Urothelium cell line (cell line): ENCODE data around the gene ITGB8.
A peak's percentile ranks its signal among the peaks of the same experiment; 100 is the strongest.
"Not testable (repeated sequence)": the region's sequence is repeated elsewhere in the genome, so short reads cannot be mapped to it uniquely, and the experiment has no call there.

Experiments
- DNase-seq: peaks from one replicate; pipeline ENCODE4 v3.0.0; 2011; ENCODE audit warnings: low spot score, mixed read lengths
- FAIRE-seq: peaks from 2 replicates; lab custom pipeline; 2011; peaks lifted over from hg19 to GRCh38; lab: Jason Lieb, UNC

The ITGB8 gene

GRCh38 chr7:20330239-20330927 lies at the start of gene ITGB8:
Gene ITGB8 (plus strand): TSS chr7:20330900. CDS start chr7:20331807, 907 bp downstream.
- peak; percentile 84 for DNase-seq
- peak; percentile 37 for FAIRE-seq

- no peak for FAIRE-seq
These were observed 47.7 kb upstream of the ITGB8 start for GRCh38 chr7:20282959-20283358.

GRCh38 chr7:20283385-20283784 lies 47.3 kb upstream of the ITGB8 start:
- FAIRE-seq = no peak
- no peak for DNase-seq

More at GRCh38 chr7:20282959-20283358, 47.7 kb upstream of the ITGB8 start:
- DNase-seq = no peak

GRCh38 chr7:20284003-20284770 lies 46.5 kb upstream of the ITGB8 start:
- FAIRE-seq (no peak), DNase-seq (no peak)

GRCh38 chr7:20284771-20285143 lies 45.9 kb upstream of the ITGB8 start:
- DNase-seq (no peak), FAIRE-seq (no peak)

GRCh38 chr7:20287317-20287716 lies 43.4 kb upstream of the ITGB8 start:
- FAIRE-seq = no peak

GRCh38 chr7:20288036-20288435 lies 42.7 kb upstream of the ITGB8 start:
- no peak for FAIRE-seq
- DNase-seq = no peak

More at GRCh38 chr7:20287317-20287716, 43.4 kb upstream of the ITGB8 start:
- no peak for DNase-seq

- DNase-seq (no peak), FAIRE-seq (no peak)
These were observed 40.1 kb upstream of the ITGB8 start for GRCh38 chr7:20290505-20291111.

GRCh38 chr7:20293336-20293735 lies 37.4 kb upstream of the ITGB8 start:
- FAIRE-seq (no peak), DNase-seq (no peak)

- DNase-seq (no peak), FAIRE-seq (peak; percentile 20)
These were observed 34.3 kb upstream of the ITGB8 start for GRCh38 chr7:20296444-20296843.

GRCh38 chr7:20296901-20297300 lies 33.8 kb upstream of the ITGB8 start:
- DNase-seq (no peak), FAIRE-seq (no peak)

- DNase-seq (no peak), FAIRE-seq (no peak)
These were observed 32.2 kb upstream of the ITGB8 start for GRCh38 chr7:20298486-20298901.

- no peak for DNase-seq
- no peak for FAIRE-seq
These were observed 31.6 kb upstream of the ITGB8 start for GRCh38 chr7:20299145-20299544.

GRCh38 chr7:20299647-20300312 lies 30.9 kb upstream of the ITGB8 start:
- FAIRE-seq (no peak), DNase-seq (no peak)

GRCh38 chr7:20301311-20301939 lies 29.3 kb upstream of the ITGB8 start:
- no peak for FAIRE-seq
- peak; percentile 17 for DNase-seq

- not testable (repeated sequence) for DNase-seq, FAIRE-seq
These were observed 28.4 kb upstream of the ITGB8 start for GRCh38 chr7:20302300-20302699.

GRCh38 chr7:20302891-20303290 lies 27.8 kb upstream of the ITGB8 start:
- DNase-seq = no peak

GRCh38 chr7:20304366-20304765 lies 26.3 kb upstream of the ITGB8 start:
- FAIRE-seq = no peak

More at GRCh38 chr7:20302891-20303290, 27.8 kb upstream of the ITGB8 start:
- no peak for FAIRE-seq

GRCh38 chr7:20305726-20306125 lies 25.0 kb upstream of the ITGB8 start:
- DNase-seq (no peak), FAIRE-seq (no peak)

More at GRCh38 chr7:20304366-20304765, 26.3 kb upstream of the ITGB8 start:
- DNase-seq = no peak

- FAIRE-seq (no peak), DNase-seq (peak; percentile 7)
These were observed 24.3 kb upstream of the ITGB8 start for GRCh38 chr7:20306180-20306946.
